Measurements from ENCODE around the gene SENP6.
"Not testable (repeated sequence)": the region's sequence is repeated elsewhere in the genome, so short reads cannot be mapped to it uniquely, and the experiment has no call there.

SENP6 gene

GRCh38 chr6:75612434-75612833 lies 10.8 kb downstream of the SENP6 start:
- TF ChIP-seq JUND (IDR thresholded peaks at IDR 0.05; ENCODE audit: low read depth) = no peak
- no peak for DNase-seq (ENCODE audit: low read depth in 1 of 2, low spot score in 1 of 2)
- in situ Hi-C loops (cut with HindIII; ENCODE audit: low pct_unique_long_range_greater_than_20kb, low sequenced_read_pairs) = no loop called here

GRCh38 chr6:75613056-75613501 lies 11.4 kb downstream of the SENP6 start:
- no peak for DNase-seq (ENCODE audit: low read depth in 1 of 2, low spot score in 1 of 2)
- in situ Hi-C loops (cut with HindIII; ENCODE audit: low pct_unique_long_range_greater_than_20kb, low sequenced_read_pairs) = no loop called here
- TF ChIP-seq JUND (IDR thresholded peaks at IDR 0.05; ENCODE audit: low read depth) = no peak

- in situ Hi-C loops (cut with HindIII; ENCODE audit: low pct_unique_long_range_greater_than_20kb, low sequenced_read_pairs) = no loop called here
- no peak for DNase-seq (ENCODE audit: low read depth in 1 of 2, low spot score in 1 of 2)
- TF ChIP-seq JUND (IDR thresholded peaks at IDR 0.05; ENCODE audit: low read depth) = no peak
Measured at GRCh38 chr6:75618437-75618836, 16.8 kb downstream of the SENP6 start.

GRCh38 chr6:75619230-75619899 lies 17.7 kb downstream of the SENP6 start:
- DNase-seq (ENCODE audit: low read depth in 1 of 2, low spot score in 1 of 2) = no peak
- in situ Hi-C loops (cut with HindIII; ENCODE audit: low pct_unique_long_range_greater_than_20kb, low sequenced_read_pairs) = no loop called here
- TF ChIP-seq JUND (IDR thresholded peaks at IDR 0.05; ENCODE audit: low read depth) = no peak

GRCh38 chr6:75620381-75621304 lies 19.0 kb downstream of the SENP6 start:
- DNase-seq (ENCODE audit: low read depth in 1 of 2, low spot score in 1 of 2) = no peak
- in situ Hi-C loops (cut with HindIII; ENCODE audit: low pct_unique_long_range_greater_than_20kb, low sequenced_read_pairs) = no loop called here
- no peak for TF ChIP-seq JUND (IDR thresholded peaks at IDR 0.05; ENCODE audit: low read depth)

GRCh38 chr6:75621846-75622245 lies 20.2 kb downstream of the SENP6 start:
- no peak for DNase-seq (ENCODE audit: low read depth in 1 of 2, low spot score in 1 of 2)
- in situ Hi-C loops (cut with HindIII; ENCODE audit: low pct_unique_long_range_greater_than_20kb, low sequenced_read_pairs) = no loop called here
- no peak for TF ChIP-seq JUND (IDR thresholded peaks at IDR 0.05; ENCODE audit: low read depth)

- DNase-seq (ENCODE audit: low read depth in 1 of 2, low spot score in 1 of 2) = no peak
- in situ Hi-C loops (cut with HindIII; ENCODE audit: low pct_unique_long_range_greater_than_20kb, low sequenced_read_pairs) = no loop called here
- TF ChIP-seq JUND (IDR thresholded peaks at IDR 0.05; ENCODE audit: low read depth) = no peak
Measured at GRCh38 chr6:75623491-75623890, 21.8 kb downstream of the SENP6 start.

- in situ Hi-C loops (cut with HindIII; ENCODE audit: low pct_unique_long_range_greater_than_20kb, low sequenced_read_pairs) = no loop called here
- no peak for TF ChIP-seq JUND (IDR thresholded peaks at IDR 0.05; ENCODE audit: low read depth)
- DNase-seq (ENCODE audit: low read depth in 1 of 2, low spot score in 1 of 2) = no peak
Measured at GRCh38 chr6:75624335-75624734, 22.7 kb downstream of the SENP6 start.

GRCh38 chr6:75624988-75625387 lies 23.3 kb downstream of the SENP6 start:
- no peak for TF ChIP-seq JUND (IDR thresholded peaks at IDR 0.05; ENCODE audit: low read depth)
- in situ Hi-C loops (cut with HindIII; ENCODE audit: low pct_unique_long_range_greater_than_20kb, low sequenced_read_pairs) = no loop called here
- no peak for DNase-seq (ENCODE audit: low read depth in 1 of 2, low spot score in 1 of 2)

- no peak for TF ChIP-seq JUND (IDR thresholded peaks at IDR 0.05; ENCODE audit: low read depth)
- in situ Hi-C loops (cut with HindIII; ENCODE audit: low pct_unique_long_range_greater_than_20kb, low sequenced_read_pairs) = no loop called here
- no peak for DNase-seq (ENCODE audit: low read depth in 1 of 2, low spot score in 1 of 2)
Measured at GRCh38 chr6:75626561-75626960, 24.9 kb downstream of the SENP6 start.

- DNase-seq (ENCODE audit: low read depth in 1 of 2, low spot score in 1 of 2); in situ Hi-C loops (cut with HindIII; ENCODE audit: low pct_unique_long_range_greater_than_20kb, low sequenced_read_pairs): not testable (repeated sequence)
Measured at GRCh38 chr6:75627708-75628107, 26.0 kb downstream of the SENP6 start.

GRCh38 chr6:75631859-75632635 lies 30.4 kb downstream of the SENP6 start:
- DNase-seq (ENCODE audit: low read depth in 1 of 2, low spot score in 1 of 2) = no peak
- in situ Hi-C loops (cut with HindIII; ENCODE audit: low pct_unique_long_range_greater_than_20kb, low sequenced_read_pairs) = no loop called here

More at GRCh38 chr6:75631859-75632635, 30.4 kb downstream of the SENP6 start:
- no peak for TF ChIP-seq JUND (IDR thresholded peaks at IDR 0.05; ENCODE audit: low read depth)

Measured in T47D (cell line).